ENCODE results near the gene LRP4. TPM values are rescaled to one million over a fixed set of nuclear protein-coding genes. Genes with fewer than 3 reads are reported as not detected.

Gene LRP4
- total RNA-seq, 4 donors from 2014 or later, result 2.3 to 7.4 (median 3.5) TPM

GRCh38 chr11:46916286-46917108, 1.9 kb downstream of the LRP4 start:
- Histone ChIP-seq H3K9me3 (no peaks in the 10 kb centered on the region), H3K27me3 (peaks cover 0 to 10% (median 0%) of the 10 kb centered on the region in 4 donors), H3K4me3 (peak overlapping the region; percentile 58 to 82 (median 68)), H3K4me1 (peaks cover 50 to 74% (median 61%) of the 10 kb centered on the region in 4 donors), H3K27ac (replicated peaks in 1 of 4) (peak overlapping the region; percentile 62 to 75 (median 74)), H3K36me3 (no peaks in the 10 kb centered on the region)
- intact Hi-C loops (cut with DNase I), result no loop called here
- TF ChIP-seq POLR2A (IDR thresholded peaks at IDR 0.05; ENCODE audit: low read depth), result no peak
- peak; percentile 63 to 64 for TF ChIP-seq POLR2AphosphoS5 (IDR thresholded peaks at IDR 0.05)
- peak in 1 of 3 experiments; percentile 8 for TF ChIP-seq CTCF (IDR thresholded peaks at IDR 0.05)
- 5% methylated on average over 24 of the region's 24 CpGs for WGBS
- no peak for DNase-seq (ENCODE audit: extremely low spot score)

GRCh38 chr11:46914910-46915309, 3.4 kb downstream of the LRP4 start:
- no peak for DNase-seq (ENCODE audit: extremely low spot score)
- Histone ChIP-seq H3K36me3 (no peaks in the 10 kb centered on the region), H3K9me3 (no peaks in the 10 kb centered on the region), H3K27ac (replicated peaks in 1 of 4) (no peak overlapping the region), H3K4me3 (no peak overlapping the region), H3K4me1 (peaks cover 37 to 58% (median 48%) of the 10 kb centered on the region in 4 donors), H3K27me3 (peaks cover 0 to 10% (median 0%) of the 10 kb centered on the region in 4 donors)
- no peak for TF ChIP-seq POLR2AphosphoS5 (IDR thresholded peaks at IDR 0.05)
- no peak for TF ChIP-seq EP300 (IDR thresholded peaks at IDR 0.05)
- no peak for TF ChIP-seq POLR2A (IDR thresholded peaks at IDR 0.05; ENCODE audit: low read depth)
- no peak for TF ChIP-seq CTCF (IDR thresholded peaks at IDR 0.05)
- intact Hi-C loops (cut with DNase I), result no loop called here
- WGBS, result 87% methylated on average over 7 of the region's 7 CpGs

- Histone ChIP-seq H3K4me3 (no peak overlapping the region), H3K27me3 (peaks cover 0 to 10% (median 0%) of the 10 kb centered on the region in 4 donors), H3K36me3 (no peaks in the 10 kb centered on the region), H3K4me1 (peaks cover 33 to 52% (median 45%) of the 10 kb centered on the region in 4 donors), H3K27ac (replicated peaks in 1 of 4) (no peak overlapping the region), H3K9me3 (no peaks in the 10 kb centered on the region)
- DNase-seq (ENCODE audit: extremely low spot score), result no peak
- intact Hi-C loops (cut with DNase I), result no loop called here
- 55% methylated on average over 5 of the region's 5 CpGs for WGBS
- no peak for TF ChIP-seq POLR2AphosphoS5 (IDR thresholded peaks at IDR 0.05)
- TF ChIP-seq CTCF (IDR thresholded peaks at IDR 0.05), result no peak
- no peak for TF ChIP-seq EP300 (IDR thresholded peaks at IDR 0.05)
- no peak for TF ChIP-seq POLR2A (IDR thresholded peaks at IDR 0.05; ENCODE audit: low read depth)
These were observed 4.0 kb downstream of the LRP4 start for GRCh38 chr11:46914363-46914762.

- 89% methylated on average over 3 of the region's 3 CpGs for WGBS
- peaks cover 0 to 10% (median 0%) of the 10 kb centered on the region in 4 donors for H3K27me3 ChIP-seq
- intact Hi-C loops (cut with DNase I), result no loop called here
- no peaks in the 10 kb centered on the region for H3K36me3 ChIP-seq
- H3K4me3 ChIP-seq, result no peak overlapping the region
- H3K4me1 ChIP-seq, result peaks cover 24 to 44% (median 38%) of the 10 kb centered on the region in 4 donors
- no peak overlapping the region for H3K27ac ChIP-seq (replicated peaks in 1 of 4)
- TF ChIP-seq POLR2A (IDR thresholded peaks at IDR 0.05; ENCODE audit: low read depth), result no peak
- TF ChIP-seq CTCF (IDR thresholded peaks at IDR 0.05), result no peak
- TF ChIP-seq POLR2AphosphoS5 (IDR thresholded peaks at IDR 0.05), result no peak
- no peak for TF ChIP-seq EP300 (IDR thresholded peaks at IDR 0.05)
- no peak for DNase-seq (ENCODE audit: extremely low spot score)
- H3K9me3 ChIP-seq, result no peaks in the 10 kb centered on the region
These were observed 4.9 kb downstream of the LRP4 start for GRCh38 chr11:46913484-46913883.
